K562 (cell line): ENCODE data around the gene A1BG. TPM values are rescaled to one million over a fixed set of nuclear protein-coding genes. Genes with fewer than 3 reads are reported as not detected.

ENCODE experiments used
- ATAC-seq: fragments of 200-7000 bp; cut with Tn5 transposase; 3 replicates; pipeline ENCODE4 v1.9.1; 2020; ENCODE audit warnings: moderate library complexity
- BruUV-seq: library from RNA; stranded (reverse); fragments of 400-500 nt; replicated peaks from 2 replicates; lab custom pipeline; 2021; lab: Mats Ljungman, UMichigan
- CTCF ChIA-PET: fragments of 300-600 bp; formaldehyde crosslinking; extraction: SDS; loops from one replicate; lab custom pipeline; 2021; ENCODE audit warnings: low intra/inter-chr PET ratio; lab: Yijun Ruan, JAX
- POLR2A ChIA-PET: fragments of 300-600, 350-650 bp; sonication (Branson Sonifier 250); formaldehyde crosslinking; extraction: SDS; loops from one replicate; lab custom pipeline; 2021; ENCODE audit warnings: antibody characterized with exemption, inconsistent platforms; lab: Yijun Ruan, JAX
- DNase-seq, 4 experiments: peaks; one replicate each; pipeline versions ENCODE4 v3.0.0 to v3.0.0-alpha.2; 2011 to 2018; ENCODE audit warnings: low spot score in 3 of 4, mixed read lengths in 3 of 4; ENCODE audit errors: extremely low read depth in 1 of 4
- FAIRE-seq: peaks from 2 replicates; lab custom pipeline; 2011; peaks lifted over from hg19 to GRCh38; lab: Jason Lieb, UNC
- H2AFZ ChIP-seq: 2 replicates; pipeline ENCODE4 v1.6.0; 2011; ENCODE audit warnings: low read depth, low read length, control low read depth, inconsistent platforms
- H3K27ac ChIP-seq: fragments of 200-600 bp; 3 replicates; pipeline ENCODE4 v1.8.0; 2011; ENCODE audit warnings: low read depth, mild to moderate bottlenecking, control low read depth, inconsistent platforms, low read length, moderate library complexity, mixed read lengths; ENCODE audit errors: extremely low read depth
- H3K27me3 ChIP-seq, 2 experiments: fragments of 300-600 bp in 1 of 2; 2 replicates in 1 of 2; 3 replicates in 1 of 2; pipeline versions ENCODE4 v1.6.0 to v1.8.0; 2011; ENCODE audit warnings: inconsistent platforms in 2 of 2, low read length in 2 of 2, mild to moderate bottlenecking in 1 of 2, mixed read lengths in 1 of 2, moderate library complexity in 1 of 2; ENCODE audit not compliant: control insufficient read depth in 2 of 2, insufficient read depth in 2 of 2
- H3K36me3 ChIP-seq: fragments of 300-600 bp; 3 replicates; pipeline ENCODE4 v1.8.0; 2011; ENCODE audit warnings: mild to moderate bottlenecking, low read length, inconsistent platforms; ENCODE audit not compliant: control insufficient read depth, insufficient read depth
- H3K4me1 ChIP-seq, 2 experiments: fragments of 200-600 bp in 1 of 2; replicated peaks in 1 of 2; 2 replicates in 1 of 2; 3 replicates in 1 of 2; pipeline versions ENCODE4 v1.5.1 to v1.8.0; 2011; ENCODE audit warnings: inconsistent platforms in 2 of 2, low read length in 2 of 2, mild to moderate bottlenecking in 1 of 2, mixed read lengths in 1 of 2, moderate library complexity in 1 of 2; ENCODE audit not compliant: control insufficient read depth in 2 of 2, insufficient read depth in 2 of 2
- H3K4me2 ChIP-seq: 2 replicates; pipeline ENCODE4 v1.6.1; 2011; ENCODE audit warnings: low read length, control low read depth, inconsistent platforms, mixed read lengths; ENCODE audit not compliant: insufficient read depth
- H3K4me3 ChIP-seq: fragments of 200-600 bp; sonication (generic), shearing (Covaris generic); 2 replicates; pipeline ENCODE4 v1.5.1; 2016; ENCODE audit warnings: control low read depth, inconsistent platforms
- H3K79me2 ChIP-seq: fragments of 200-600 bp; 3 replicates; pipeline ENCODE4 v1.8.0; 2011; ENCODE audit warnings: low read length, inconsistent platforms; ENCODE audit not compliant: control insufficient read depth, insufficient read depth
- H3K9ac ChIP-seq, 2 experiments: 2 replicates each; pipeline versions ENCODE4 v1.6.0 to v1.6.1; 2011; ENCODE audit warnings: low read depth in 2 of 2, low read length in 2 of 2, control low read depth in 1 of 2, inconsistent platforms in 1 of 2, mild to moderate bottlenecking in 1 of 2, mixed read lengths in 1 of 2; ENCODE audit not compliant: insufficient read depth in 1 of 2
- H3K9me1 ChIP-seq: one replicate; pipeline ENCODE4 v1.6.0; 2011; ENCODE audit warnings: inconsistent platforms, mild to moderate bottlenecking, low read length, moderate library complexity; ENCODE audit not compliant: control insufficient read depth, insufficient read depth
- H3K9me3 ChIP-seq: replicated peaks from 2 replicates; pipeline ENCODE4 v1.5.1; 2011; ENCODE audit warnings: low read depth, low read length, inconsistent platforms; ENCODE audit not compliant: control insufficient read depth, insufficient read depth
- H4K20me1 ChIP-seq: replicated peaks from 2 replicates; pipeline ENCODE4 v1.6.1; 2011; ENCODE audit warnings: low read length, inconsistent platforms, mixed read lengths; ENCODE audit not compliant: control insufficient read depth, insufficient read depth
- EHMT2 ChIP-seq: fragments of 450-650 bp; IDR thresholded peaks from 2 replicates; pipeline ENCODE4 v1.6.1; 2018; ENCODE audit warnings: antibody characterized with exemption
- FOXO4 ChIP-seq: fragments of 450-650 bp; formaldehyde crosslinking; IDR thresholded peaks from 2 replicates; pipeline ENCODE4 v1.4.0; 2020; ENCODE audit warnings: mild to moderate bottlenecking, moderate library complexity
- RHOXF2B ChIP-seq: fragments of 250-450 bp; sonication (Bioruptor Pico); conservative IDR thresholded peaks from 2 replicates; pipeline ENCODE4 v1.5.1; 2021
- TCF3 ChIP-seq: sonication (generic); formaldehyde crosslinking; IDR thresholded peaks from 2 replicates; pipeline ENCODE4 v1.4.0; 2020; ENCODE audit warnings: mild to moderate bottlenecking, missing genetic modification reagents
- TCFL5 ChIP-seq: fragments of 250-450 bp; sonication (Bioruptor Pico); conservative IDR thresholded peaks from 2 replicates; pipeline ENCODE4 v1.6.1; 2021; ENCODE audit warnings: mild to moderate bottlenecking, moderate library complexity, matching md5 sums
- ZC3H8 ChIP-seq: fragments of 450-650 bp; IDR thresholded peaks from 2 replicates; pipeline ENCODE4 v1.6.1; 2017
- ZFPM2 ChIP-seq: fragments of 250-450 bp; sonication (Bioruptor Pico); IDR thresholded peaks from 2 replicates; pipeline ENCODE4 v1.5.1; 2022; ENCODE audit warnings: mild to moderate bottlenecking
- ZNF212 ChIP-seq: fragments of 450-650 bp; formaldehyde crosslinking; IDR thresholded peaks from 2 replicates; pipeline ENCODE4 v1.4.0; 2020; ENCODE audit warnings: mild to moderate bottlenecking
- WGBS: fragments of 100-300 bp; shearing (Covaris generic); methylation state at CpG from one replicate; pipeline ENCODE4 v1.1.6; 2016; ENCODE audit warnings: low coverage, mixed read lengths; ENCODE audit not compliant: insufficient coverage; ENCODE audit errors: missing lambda C conversion rate; 5-methylcytosine and 5-hydroxymethylcytosine counted together
- in situ Hi-C: fragments of 300-500 bp; cut with MboI; formaldehyde crosslinking; loops from 4 replicates; pipeline ENCODE4 v1.15.0; 2018; ENCODE audit warnings: inconsistent platforms, mixed read lengths
- intact Hi-C: fragments of 100-400 bp; cut with micrococcal nuclease; formaldehyde crosslinking; loops from 2 replicates; pipeline ENCODE4 v1.14.2; 2022
- polyA plus RNA-seq, 8 experiments: library from polyadenylated mRNA; depleted of rRNA in 4 of 8; stranded (reverse) in 5 of 8; unstranded in 3 of 8; fragments of >200 nt; fragmentation: Nextera tagmentation in 2 of 8; fragmentation: Illumina TruSeq in 1 of 8; extraction: Ambion mirVana in 2 of 8; extraction: Trizol in 1 of 8; gene quantifications; 2 replicates each; pipeline versions ENCODE4 v1.2.1 to v1.2.3, GENCODE V29; 2011 to 2014; ENCODE audit warnings: inconsistent platforms in 1 of 8, missing spikeins in 1 of 8
- total RNA-seq, 7 experiments: library from RNA; depleted of rRNA in 6 of 7; stranded (reverse); fragments of >200 nt in 6 of 7; fragmentation: Illumina TruSeq in 2 of 7; extraction: Trizol in 2 of 7; gene quantifications; 2 replicates each; pipeline versions ENCODE4 v1.2.1 to v1.2.3, GENCODE V29; 2011 to 2021; ENCODE audit warnings: low replicate concordance in 1 of 7
- TF ChIP-seq, protein P1 (sequence below): fragments of 250-450 bp; sonication (Bioruptor Pico); IDR thresholded peaks from 2 replicates; pipeline ENCODE4 v1.5.0; 2021
- TF ChIP-seq, protein P2 (sequence below): fragments of 250-450 bp; sonication (Bioruptor Pico); IDR thresholded peaks from 2 replicates; pipeline ENCODE4 v1.4.0; 2020; ENCODE audit warnings: mild to moderate bottlenecking, moderate library complexity

Gene A1BG
- total and polyA plus RNA-seq, 9 of the 15 experiments (the other 6 are each of a cell fraction or from before 2014, with no cell fraction given), result 0.10 to 19.8 (median 2.6) TPM

DNA sequence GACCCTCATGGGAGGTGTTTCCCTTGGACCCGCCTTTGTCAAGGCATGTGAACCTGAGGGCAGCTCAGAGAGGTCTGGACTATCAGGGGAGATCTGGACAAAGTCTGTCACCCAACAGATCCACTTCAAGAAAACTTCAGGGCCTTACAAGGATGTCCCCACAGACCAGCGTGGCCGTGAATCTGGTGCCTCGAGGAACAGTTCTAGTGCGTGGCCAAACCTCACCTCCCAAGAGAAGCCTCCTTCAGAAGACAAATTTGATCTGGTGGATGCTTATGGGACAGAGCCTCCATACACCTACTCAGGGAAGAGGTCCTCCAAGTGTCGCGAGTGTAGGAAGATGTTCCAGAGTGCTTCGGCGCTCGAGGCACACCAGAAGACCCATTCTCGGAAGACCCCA is 15.0 kb downstream of the A1BG start:
- H3K9ac ChIP-seq, result no peak overlapping the region
- ATAC-seq, result no peak
- ChIA-PET POLR2A (no interaction called here), CTCF (no interaction called here)
- peaks cover 2% of the 10 kb centered on the region; the same call in 1 of the 2 replicates for H3K9me3 ChIP-seq
- no peak overlapping the region for H3K27ac ChIP-seq
- FAIRE-seq, result no peak
- H3K36me3 ChIP-seq, result peaks cover 59% of the 10 kb centered on the region
- peaks cover under 1 to 7% of the 10 kb centered on the region in 2 experiments; a peak in 2 of 5 replicates for H3K4me1 ChIP-seq
- no peak overlapping the region for H3K4me3 ChIP-seq
- intact Hi-C loops (no loop called here), in situ Hi-C loops (no loop called here)
- TF ChIP-seq, protein P1, sequence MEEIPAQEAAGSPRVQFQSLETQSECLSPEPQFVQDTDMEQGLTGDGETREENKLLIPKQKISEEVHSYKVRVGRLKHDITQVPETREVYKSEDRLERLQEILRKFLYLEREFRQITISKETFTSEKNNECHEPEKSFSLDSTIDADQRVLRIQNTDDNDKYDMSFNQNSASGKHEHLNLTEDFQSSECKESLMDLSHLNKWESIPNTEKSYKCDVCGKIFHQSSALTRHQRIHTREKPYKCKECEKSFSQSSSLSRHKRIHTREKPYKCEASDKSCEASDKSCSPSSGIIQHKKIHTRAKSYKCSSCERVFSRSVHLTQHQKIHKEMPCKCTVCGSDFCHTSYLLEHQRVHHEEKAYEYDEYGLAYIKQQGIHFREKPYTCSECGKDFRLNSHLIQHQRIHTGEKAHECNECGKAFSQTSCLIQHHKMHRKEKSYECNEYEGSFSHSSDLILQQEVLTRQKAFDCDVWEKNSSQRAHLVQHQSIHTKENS (CRISPR knock-in tag), result no peak
- no peak for TF ChIP-seq RHOXF2B (CRISPR knock-in tag)
- TF ChIP-seq ZFPM2 (CRISPR knock-in tag), result no peak
- TF ChIP-seq ZNF212 (CRISPR knock-in tag), result no peak
- TF ChIP-seq TCF3 (CRISPR knock-in tag), result no peak
- 96% methylated on average over 11 of the region's 11 CpGs for WGBS
- H3K9me1 ChIP-seq, result no peaks in the 10 kb centered on the region
- no TSS peak for BruUV-seq
- no peaks in the 10 kb centered on the region for H4K20me1 ChIP-seq
- H3K4me2 ChIP-seq, result no peak overlapping the region
- no peak overlapping the region for H2AFZ ChIP-seq
- DNase-seq, result no peak
- no peaks in the 10 kb centered on the region for H3K27me3 ChIP-seq
- no peaks in the 10 kb centered on the region for H3K79me2 ChIP-seq

- CTCF ChIA-PET, result no interaction called here
- no peak overlapping the region for H3K9ac ChIP-seq
- no peak overlapping the region for H3K27ac ChIP-seq
- H3K9me1 ChIP-seq, result no peaks in the 10 kb centered on the region
- H3K9me3 ChIP-seq, result peaks cover 2% of the 10 kb centered on the region; the same call in 1 of the 2 replicates
- no peak for DNase-seq
- no peak overlapping the region for H3K4me2 ChIP-seq
- in situ Hi-C loops, result no loop called here
- H3K79me2 ChIP-seq, result no peaks in the 10 kb centered on the region; the same call in 2 of the 3 replicates
- BruUV-seq, result no TSS peak
- ATAC-seq, result no peak
- no peak overlapping the region for H2AFZ ChIP-seq
- H3K4me3 ChIP-seq, result no peak overlapping the region
- WGBS, result 94% methylated on average over 4 of the region's 4 CpGs
- no peaks in the 10 kb centered on the region for H3K27me3 ChIP-seq
- no peak for FAIRE-seq
- POLR2A ChIA-PET, result interaction anchor here (0.6 kb wide), 1 partner anchor 11 kb away, joined by 3 read pairs; no protein-coding TSS in a partner anchor
- intact Hi-C loops, result no loop called here
- peaks cover 9 to 10% of the 10 kb centered on the region in 2 experiments; a peak in 4 of 5 replicates for H3K4me1 ChIP-seq
- H3K36me3 ChIP-seq, result peaks cover 59% of the 10 kb centered on the region
- H4K20me1 ChIP-seq, result no peaks in the 10 kb centered on the region
- TF ChIP-seq ZC3H8 (no peak), TCFL5 (CRISPR knock-in tag) (no peak), FOXO4 (CRISPR knock-in tag) (no peak), EHMT2 (no peak)
- TF ChIP-seq, protein P2, sequence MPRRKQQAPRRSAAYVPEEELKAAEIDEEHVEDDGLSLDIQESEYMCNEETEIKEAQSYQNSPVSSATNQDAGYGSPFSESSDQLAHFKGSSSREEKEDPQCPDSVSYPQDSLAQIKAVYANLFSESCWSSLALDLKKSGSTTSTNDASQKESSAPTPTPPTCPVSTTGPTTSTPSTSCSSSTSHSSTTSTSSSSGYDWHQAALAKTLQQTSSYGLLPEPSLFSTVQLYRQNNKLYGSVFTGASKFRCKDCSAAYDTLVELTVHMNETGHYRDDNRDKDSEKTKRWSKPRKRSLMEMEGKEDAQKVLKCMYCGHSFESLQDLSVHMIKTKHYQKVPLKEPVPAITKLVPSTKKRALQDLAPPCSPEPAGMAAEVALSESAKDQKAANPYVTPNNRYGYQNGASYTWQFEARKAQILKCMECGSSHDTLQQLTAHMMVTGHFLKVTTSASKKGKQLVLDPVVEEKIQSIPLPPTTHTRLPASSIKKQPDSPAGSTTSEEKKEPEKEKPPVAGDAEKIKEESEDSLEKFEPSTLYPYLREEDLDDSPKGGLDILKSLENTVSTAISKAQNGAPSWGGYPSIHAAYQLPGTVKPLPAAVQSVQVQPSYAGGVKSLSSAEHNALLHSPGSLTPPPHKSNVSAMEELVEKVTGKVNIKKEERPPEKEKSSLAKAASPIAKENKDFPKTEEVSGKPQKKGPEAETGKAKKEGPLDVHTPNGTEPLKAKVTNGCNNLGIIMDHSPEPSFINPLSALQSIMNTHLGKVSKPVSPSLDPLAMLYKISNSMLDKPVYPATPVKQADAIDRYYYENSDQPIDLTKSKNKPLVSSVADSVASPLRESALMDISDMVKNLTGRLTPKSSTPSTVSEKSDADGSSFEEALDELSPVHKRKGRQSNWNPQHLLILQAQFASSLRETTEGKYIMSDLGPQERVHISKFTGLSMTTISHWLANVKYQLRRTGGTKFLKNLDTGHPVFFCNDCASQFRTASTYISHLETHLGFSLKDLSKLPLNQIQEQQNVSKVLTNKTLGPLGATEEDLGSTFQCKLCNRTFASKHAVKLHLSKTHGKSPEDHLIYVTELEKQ (CRISPR knock-in tag), result no peak
Observed at GRCh38 chr19:58336820-58337219, 16.5 kb downstream of the A1BG start.
